ENCODE data around the gene THSD4.

- no peak for TF ChIP-seq CTCF (IDR thresholded peaks at IDR 0.05; ENCODE audit: insufficient read depth, low read length)
- TF ChIP-seq SPI1 (IDR thresholded peaks at IDR 0.05; ENCODE audit: borderline replicate concordance, low read depth), result no peak
- TF ChIP-seq POLR2AphosphoS5 (IDR thresholded peaks at IDR 0.05; ENCODE audit: low read depth), result no peak
Measured at GRCh38 chr15:71742964-71743363, 627.7 kb downstream of the THSD4 start.

All from HL-60 (cell line).